KG1 (cell line): ENCODE measurements around the gene AJAP1.

Source experiments
- DNase-seq: peaks from one replicate; lab custom pipeline; 2025; lab: John Stamatoyannopoulos, UW

Gene AJAP1

DNA sequence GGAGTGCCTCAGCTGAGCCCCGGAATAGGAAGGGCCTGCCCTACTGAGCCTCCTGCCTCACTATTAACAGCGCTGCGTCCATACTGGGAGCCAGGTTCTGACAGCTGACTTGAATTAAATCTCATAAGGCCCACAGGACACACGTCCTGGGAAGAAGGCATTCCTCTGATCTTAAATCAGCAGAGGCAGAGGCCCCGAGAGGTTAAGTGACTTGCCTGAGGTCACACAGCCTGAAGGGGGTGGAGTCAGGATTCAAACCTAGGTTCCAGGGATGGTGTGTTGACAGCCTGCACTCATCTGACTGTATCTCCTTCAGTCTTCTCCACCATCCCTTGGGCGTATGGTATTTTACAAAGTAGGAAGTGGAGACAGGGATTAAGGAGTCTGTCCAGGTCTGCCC, 79.8 kb downstream of the AJAP1 start:
- no peak for DNase-seq

DNA sequence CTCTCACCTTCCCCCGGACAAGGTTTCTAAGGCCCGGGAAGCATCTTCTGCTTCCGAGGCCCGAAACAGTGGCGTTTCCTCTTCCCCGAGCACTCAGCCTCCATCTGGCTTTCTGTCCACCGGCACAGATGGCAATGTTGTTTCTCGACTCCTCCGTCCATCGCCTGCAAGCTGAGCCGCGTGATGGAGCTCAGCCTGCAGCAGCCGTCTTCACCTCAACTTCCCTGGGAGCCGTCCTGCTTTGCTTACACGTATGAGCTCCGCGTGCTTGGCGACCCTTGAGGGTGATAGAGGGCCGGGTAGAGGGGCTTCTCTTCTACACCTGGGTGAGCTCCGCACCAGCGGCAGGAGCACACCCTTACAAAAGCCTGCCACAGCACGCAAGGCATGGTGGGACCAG, 80.4 kb downstream of the AJAP1 start:
- no peak for DNase-seq

DNA sequence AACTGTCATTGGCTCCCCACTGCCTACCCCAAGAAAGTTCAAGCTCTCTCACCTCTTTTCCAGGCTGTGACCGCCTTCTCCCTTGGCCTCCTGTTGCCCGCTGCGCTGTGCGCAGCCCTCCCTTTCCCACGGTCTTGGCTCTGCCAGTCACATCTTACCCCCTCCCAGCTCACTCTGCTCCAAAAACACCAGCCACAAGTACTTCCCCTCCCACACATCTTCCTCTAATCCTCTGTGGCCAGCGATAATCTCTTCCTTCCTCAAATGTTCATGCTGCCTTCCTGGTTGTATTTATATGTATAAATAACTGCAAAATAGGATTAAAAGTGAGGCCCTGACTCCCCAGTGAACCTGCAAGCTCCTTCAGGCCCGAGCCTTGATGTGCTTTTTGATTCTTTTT, 81.8 kb downstream of the AJAP1 start:
- peak; percentile 62 for DNase-seq

DNA sequence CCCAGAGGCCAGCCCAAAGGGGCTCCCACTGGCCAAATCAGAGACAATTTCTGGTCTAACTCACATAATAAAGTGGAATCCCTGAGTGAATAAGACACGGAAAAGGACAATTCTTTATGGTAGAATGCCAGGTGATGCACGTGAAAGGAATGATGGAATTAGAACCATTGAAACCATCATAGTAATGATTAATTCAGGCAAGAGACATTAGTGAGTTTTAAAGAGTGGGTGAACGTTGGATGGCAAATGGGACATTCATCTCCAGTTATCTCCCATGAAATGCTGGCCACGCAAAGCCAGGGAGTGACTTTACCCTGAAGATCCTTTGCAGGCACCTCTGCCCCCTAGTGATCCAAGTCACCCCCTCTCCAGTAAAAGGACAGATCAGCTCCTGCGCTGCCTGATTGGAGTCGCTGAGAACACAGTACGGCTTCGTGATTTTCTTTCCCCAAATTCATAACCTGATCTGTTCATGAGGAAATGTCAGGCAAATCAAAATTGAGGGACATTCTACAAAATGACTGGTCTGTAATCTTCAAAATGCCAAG, 87.5 kb downstream of the AJAP1 start:
- no peak for DNase-seq

DNA sequence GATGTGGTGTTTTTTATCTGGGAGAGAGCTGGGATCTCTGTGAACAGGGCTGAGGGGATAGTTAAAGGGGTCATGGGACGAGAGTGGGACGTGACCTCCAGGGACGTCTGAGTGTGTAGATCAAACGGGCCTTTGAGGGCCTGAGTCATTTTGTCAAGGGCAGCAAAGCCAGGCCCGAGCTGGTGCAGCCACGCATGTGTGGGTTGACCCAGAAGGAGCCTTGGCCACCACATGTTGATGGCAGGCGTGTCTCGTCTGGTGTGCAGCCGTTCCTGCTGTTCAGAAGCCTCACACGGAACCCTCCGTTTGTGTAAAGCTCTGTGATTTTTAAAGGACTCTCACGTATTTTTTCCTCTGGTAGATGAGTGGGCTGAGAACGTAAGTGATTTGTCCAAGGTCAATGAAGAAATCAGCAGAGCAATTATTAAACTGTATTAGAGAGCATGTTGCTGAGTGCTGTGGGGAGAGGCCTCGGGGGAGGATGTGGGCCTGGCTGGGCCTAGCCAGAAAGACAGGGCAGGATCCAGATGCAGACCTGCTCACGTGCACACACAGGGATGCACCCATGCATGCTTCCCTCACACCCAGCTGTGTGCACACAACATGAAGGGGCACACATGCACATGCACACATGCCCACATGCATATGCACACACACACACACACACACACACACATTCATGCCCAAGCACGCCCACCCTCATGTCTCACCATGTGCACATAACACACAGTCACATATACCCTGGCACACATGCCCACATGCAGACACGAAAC, 89.8 kb downstream of the AJAP1 start:
- DNase-seq = no peak

DNA sequence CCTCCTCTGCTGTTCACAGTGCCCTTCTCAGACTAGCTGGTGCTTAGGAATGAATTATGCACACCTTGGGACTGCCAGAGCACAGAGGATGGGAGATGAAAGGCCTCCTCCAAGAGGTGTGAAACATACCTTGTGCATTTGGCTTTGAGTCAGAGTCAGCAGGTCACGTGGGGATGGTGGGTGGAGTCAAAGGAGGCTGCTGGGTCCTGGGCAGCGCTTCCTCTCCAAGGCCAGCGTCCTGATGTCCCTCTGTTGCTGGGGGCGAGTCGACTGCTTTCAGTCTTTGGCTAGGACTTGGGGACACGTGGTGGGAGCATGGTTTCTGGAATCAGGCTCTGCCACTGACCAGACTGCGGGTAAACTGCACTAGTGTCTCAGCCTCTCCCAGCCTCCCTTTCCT, 91.2 kb downstream of the AJAP1 start:
- DNase-seq = no peak

DNA sequence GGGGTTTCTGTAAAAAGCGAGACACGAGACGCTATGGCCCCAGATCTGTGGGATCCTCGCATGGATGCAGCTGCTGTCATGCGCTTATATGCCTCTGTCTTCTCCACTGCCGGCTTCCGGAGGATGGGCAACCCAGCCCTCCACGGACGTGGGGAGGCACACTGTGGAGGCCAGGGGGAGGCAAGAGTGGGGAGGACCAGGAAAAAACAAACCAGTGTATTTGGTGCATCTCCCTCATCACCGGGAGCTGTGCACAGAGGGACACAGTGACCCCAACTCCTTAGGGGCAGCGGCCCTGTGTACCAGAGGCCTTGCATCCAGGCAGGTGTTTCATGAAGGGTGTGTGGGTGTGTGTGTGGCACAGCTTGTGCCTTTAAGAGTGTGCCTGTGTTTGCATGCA, 95.0 kb downstream of the AJAP1 start:
- DNase-seq = no peak

DNA sequence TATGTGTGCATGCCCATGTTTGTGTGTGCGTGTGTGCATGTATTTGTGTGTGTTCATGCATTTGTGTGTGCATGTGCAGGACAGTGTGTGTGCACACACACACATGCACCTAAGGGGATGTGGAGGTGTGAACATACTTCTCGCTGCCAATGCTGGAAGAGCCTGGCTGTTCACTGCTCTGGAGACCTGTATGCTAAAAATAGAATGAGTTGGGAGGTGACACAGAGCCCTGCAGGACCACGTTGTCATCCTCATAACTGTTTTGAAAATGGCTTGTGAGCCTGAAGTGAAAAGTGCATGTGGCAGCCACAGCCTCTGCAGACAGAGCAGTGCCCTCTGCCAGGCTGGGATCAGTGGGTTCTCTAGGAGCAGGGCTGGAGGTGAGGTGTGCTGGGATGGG, 95.8 kb downstream of the AJAP1 start:
- no peak for DNase-seq

DNA sequence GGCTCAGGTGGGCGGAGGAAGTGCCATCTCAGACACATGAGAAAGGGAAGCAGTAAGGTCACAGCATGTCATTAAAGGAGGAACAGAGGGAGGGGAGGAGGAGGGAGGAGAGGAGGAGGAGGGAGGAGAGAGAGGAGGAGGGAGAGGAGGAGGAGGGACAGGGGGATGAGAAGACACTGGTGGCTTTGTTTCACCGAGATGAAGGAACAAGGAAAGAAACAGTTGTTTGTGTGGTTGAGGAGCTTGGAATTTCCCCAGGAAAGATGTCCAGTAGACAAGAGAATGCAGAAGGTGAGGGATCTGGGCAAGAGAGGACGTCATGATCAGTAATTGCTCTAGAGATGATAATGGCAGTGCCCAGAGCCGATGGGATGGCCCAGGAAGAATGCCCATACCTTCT, 97.7 kb downstream of the AJAP1 start:
- no peak for DNase-seq

DNA sequence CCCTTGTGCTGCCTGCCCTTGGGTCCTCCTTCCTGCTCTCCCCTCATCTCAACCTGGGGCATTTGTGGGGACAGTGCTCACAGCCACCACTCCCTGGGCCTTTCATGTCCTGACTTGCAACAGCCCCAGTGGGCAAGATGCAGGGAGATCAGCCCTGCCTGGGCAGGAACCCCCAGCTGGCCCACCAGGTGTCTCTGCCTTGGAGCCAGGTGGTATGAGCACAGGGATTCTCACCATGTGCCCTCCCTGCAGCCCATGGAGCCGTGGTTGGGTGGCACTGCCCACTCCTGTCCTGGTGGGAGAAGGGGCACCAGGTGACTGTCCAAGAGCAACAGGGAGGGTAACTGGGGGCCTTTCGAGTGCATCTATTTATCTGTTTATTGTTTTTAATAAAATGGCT, 100.4 kb downstream of the AJAP1 start:
- no peak for DNase-seq

DNA sequence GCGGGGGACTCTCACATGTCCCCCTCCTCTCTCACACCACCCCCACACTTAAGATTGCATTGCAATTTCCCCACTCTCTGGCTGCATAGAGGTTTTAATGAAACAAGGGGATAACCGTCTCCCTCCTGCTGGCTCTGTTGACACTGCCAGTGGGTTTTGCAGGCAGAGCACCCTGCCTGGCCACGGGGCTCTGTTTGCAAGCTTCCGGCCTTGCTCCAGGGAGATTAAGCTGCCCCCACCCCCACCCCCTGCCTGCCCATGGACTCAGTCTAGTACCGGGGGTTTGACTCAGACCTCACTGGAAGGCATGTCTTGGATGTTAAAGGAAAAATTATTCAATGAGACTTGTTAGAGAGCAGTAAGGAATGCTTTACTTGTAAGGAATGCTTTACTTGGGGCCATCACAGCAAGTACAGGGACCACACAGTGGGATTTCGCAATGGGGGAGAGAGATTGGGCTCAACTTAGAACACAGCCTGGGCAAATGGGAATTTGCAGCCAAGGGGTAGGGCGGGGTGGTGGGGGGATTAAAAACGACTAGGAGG, 101.0 kb downstream of the AJAP1 start:
- no peak for DNase-seq

DNA sequence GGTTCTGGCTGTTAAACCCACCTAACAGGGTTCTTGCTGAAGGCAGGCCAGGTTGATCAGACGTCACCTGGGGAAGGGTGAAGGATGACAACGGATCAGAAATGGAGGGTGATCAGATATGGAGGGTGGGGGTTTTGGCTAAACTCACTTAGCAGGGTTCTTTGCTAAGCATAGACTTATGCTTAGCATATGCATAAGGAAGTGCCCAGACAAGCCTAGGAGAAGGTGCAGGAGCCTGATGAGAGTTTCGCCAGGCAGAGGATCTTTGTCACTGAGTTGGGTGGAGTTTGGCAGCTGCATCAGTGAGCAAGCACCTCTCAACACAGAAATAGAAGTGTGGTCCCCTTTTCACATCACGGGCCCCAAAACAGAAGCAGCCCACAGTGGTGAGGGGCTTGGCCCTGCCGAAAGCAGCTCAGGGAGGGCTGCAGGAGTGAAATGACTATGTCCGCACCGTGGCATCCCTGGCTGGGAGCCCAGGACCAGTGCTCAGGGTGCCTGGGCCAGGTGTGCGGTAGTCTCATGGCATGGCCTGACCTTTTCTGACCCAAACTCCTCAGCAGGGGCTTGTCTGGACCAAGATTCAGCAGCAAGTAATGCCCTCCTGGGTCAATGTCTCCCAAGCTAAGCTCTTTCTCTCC, 101.6 kb downstream of the AJAP1 start:
- DNase-seq = no peak

DNA sequence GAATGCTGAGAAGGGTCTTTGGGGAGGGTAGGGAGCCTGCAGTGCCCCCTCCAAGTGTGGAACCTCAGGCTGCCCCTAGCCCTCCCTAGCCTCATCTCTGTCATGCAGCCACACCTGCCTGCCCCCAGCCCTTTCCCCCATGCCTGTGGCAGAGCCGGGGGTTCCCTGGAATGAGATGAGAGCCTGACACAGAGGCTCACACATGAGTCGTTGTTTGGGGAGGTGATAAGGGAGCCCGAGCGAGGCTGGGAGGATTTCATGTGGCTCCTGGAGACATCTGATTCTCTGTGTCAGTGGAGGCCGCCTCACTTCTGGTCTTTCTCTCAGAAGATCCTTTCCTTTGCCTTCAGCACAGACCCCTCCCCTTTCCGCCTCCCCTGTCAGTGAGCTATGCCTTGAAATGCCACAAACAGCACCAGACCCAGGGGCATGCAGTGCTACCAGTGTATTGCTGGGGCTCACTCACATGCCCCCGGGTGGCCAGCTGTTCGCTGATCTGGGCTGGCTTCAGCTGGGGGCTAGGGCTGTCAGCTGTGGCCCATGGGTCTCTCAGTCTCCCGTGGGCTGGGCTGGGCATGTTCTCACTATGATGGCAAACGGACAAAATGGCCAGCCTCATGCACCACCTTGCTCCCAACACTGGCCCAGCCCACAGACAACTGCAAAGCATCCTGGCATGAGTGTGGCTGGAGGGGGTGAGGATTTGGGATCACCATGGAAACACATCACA, 102.6 kb downstream of the AJAP1 start:
- no peak for DNase-seq

DNA sequence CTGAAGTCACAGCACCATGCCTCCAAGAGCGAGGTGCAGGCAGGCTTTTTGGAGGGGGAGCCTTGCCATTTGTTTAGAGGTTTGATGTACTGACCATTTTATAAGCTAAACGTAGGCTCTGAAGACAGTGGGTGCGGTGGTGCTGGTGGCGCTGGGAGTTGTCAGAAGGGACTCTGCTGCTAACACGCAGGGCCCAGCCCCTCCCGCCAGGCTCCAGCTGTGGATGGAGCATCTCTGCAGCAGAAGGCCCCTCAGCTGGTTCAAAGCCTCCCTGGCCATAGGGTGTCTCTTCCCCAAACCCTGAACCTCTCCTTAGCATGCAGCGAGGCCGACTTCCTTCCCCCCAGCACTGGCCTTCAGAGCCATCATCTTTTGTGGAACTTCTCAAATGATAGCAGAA, 105.3 kb downstream of the AJAP1 start:
- DNase-seq = no peak

DNA sequence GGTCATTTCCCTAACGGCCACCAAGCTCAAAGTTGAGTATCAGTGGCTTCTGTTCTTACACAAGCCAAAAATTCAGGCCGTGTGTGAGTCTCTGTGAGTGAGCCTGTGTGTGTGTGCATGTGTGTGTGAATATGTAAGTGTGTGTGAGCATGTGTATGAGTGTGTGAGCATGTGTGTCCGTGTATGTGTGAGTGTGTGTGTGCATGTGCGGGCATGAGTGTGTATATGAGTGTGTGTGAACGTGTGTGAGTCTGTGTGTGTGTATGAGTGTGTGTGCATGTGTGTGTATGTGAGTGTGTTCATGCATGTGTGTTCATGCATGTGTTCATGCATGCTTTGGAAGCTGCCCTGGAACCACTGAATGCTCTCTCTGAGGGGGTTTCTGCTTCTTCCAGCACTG, 105.7 kb downstream of the AJAP1 start:
- no peak for DNase-seq

DNA sequence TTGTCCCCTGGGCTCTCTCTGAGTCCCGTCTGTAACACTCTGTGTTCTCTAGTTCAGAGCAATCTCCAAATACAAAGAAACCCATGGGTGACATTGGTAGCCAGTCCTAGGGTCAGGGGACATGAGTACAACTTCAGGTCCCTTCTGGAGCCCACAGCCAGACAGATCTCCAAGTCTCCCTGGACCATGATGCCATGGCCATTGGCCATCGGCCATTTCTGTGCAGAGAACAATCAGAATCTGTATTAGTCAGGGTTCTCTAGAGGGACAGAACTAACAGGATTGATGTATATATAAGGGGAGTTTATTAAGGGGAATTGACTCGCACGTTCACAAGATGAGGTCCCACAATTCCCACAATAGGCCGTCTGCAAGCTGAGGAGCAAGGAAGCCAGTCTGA, 106.9 kb downstream of the AJAP1 start:
- no peak for DNase-seq

DNA sequence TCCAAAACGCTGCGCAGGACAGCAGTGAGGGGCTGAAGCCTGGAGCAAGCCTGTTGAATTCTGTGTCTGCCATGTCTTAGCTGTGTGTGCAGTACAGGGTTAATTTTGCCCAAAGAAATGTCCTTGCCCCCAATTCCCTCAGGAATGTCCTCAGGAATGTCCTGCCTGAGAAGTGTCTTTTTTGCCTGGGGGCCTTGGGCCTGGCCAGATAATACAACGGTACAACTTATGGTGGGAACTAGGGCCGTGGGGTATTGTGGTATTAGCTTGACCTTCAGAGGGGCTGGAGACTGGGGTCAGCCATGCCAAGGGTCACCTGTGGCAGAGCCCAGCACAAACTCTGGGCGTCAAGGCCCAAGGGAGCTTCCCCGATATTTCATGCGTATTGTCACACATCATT, 107.7 kb downstream of the AJAP1 start:
- DNase-seq = no peak

DNA sequence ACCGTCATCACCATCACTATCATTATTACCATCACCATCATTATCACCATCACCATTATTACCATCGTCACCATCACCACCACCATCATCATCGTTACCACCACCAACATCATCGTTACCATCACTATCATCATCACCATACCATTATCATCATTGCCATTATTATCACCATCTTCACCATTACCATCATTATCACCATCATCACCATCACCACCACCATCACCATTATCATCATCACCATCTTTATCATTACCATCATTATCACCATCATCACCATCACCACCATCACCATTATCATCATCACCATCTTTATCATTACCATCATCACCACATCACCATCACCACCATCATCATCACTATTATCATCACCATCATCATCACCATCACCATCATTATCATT, 112.9 kb downstream of the AJAP1 start:
- no peak for DNase-seq

DNA sequence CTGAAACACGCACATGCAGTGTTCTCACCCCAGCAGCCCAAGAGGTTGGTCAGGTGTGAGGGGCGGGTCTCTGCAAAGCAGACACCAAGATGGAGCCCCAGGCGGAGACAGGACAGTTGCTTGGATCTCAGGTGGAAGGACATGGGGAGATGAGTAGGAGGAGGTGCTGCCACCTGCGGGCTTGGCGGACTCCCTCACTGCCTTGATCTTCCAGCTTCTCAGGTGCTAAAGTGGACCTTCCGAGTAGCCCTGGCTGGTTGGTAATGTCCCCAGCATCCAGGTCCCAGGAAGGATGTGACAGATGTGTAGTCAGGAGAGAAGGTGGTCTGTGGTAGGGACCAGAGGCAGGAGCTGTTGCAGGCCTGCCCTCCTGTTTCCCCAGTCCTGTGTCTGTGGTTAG, 114.1 kb downstream of the AJAP1 start:
- DNase-seq = no peak

DNA sequence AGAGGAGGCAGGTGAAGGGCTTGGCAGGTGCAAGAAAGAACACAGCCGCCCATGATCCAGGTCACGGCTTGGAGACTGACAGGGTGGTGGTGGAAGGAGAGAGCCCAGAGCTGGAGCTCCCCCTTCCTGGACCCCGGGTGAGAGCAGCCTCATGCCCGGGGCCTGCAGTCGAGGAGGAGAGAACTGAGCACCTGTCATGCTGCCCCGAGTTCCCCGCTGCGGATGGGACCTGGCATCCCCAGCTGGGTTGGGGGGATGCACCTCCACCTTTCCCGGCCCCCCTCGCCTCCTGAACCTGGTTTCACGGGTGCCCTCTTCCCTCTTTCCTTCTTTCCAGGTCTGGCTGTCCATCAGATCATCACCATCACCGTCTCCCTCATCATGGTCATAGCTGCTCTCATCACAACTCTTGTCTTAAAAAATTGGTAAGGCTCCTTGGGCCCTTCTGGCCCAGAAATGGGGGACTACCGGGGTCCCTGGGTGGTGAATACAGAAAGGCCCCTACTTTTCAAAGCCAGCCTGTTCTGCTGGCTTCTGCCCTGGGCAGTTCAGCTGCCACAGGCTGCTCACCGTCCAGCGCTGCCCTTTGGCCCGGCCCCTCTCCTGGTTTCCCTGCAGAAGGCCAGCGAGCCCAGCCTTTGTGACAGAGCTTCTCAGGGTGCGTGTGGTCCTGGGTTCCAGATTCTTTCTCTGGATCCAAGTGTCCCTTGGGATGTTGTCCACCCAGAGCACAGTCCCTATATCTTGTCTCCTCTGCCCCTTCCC, 115.3 kb downstream of the AJAP1 start:
- no peak for DNase-seq

DNA sequence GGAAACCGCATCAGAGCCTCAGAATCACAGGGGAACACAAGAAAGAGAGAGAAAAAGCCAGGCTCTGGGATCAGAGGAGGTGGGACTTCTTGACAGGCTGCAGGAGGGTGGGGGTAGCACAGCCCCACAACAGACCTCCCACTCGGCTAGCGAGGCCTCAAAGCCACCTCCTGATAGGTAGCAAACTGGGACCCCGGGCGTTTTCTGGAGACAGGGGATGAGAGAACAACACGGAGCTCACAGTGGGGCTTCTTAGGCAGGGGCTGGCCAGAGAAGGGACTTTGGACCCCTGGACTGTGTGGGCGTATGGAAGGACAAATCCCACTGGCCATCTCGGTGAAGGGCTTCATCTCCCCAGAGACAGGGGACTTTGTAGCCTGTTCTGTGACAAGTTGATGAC, 116.3 kb downstream of the AJAP1 start:
- no peak for DNase-seq

DNA sequence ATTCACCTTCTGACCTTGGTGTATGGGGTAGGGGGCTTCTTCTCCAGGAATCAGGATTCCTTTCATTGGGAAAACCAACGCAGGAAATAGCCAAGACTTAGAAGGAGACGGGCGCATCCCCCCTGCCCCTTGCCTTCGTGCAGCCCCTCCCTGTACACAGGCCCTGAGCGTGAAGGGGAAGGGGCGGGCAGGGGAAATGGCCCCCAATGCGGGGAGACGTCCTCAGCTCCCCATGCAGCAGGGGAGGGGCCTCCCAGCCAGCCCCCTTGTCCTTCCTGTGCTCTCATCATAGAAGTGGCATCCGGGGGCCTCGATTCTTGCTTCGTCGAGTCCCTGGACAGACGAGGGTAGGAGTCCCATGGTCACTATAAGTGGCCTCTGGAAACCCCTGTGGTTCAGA, 116.9 kb downstream of the AJAP1 start:
- DNase-seq = no peak
